NAMALWA (cell line): ENCODE data around the gene SLC3A2.
"Not testable (repeated sequence)": the region's sequence is repeated elsewhere in the genome, so short reads cannot be mapped to it uniquely, and the experiment has no call there.

Source experiments
- DNase-seq: peaks from one replicate; pipeline ENCODE4 v3.0.0-alpha.2; 2015; ENCODE audit warnings: low spot score

Gene SLC3A2

GRCh38 chr11:62852523-62853188 lies 28.0 kb upstream of the SLC3A2 start:
- DNase-seq = no peak

GRCh38 chr11:62853279-62853965 lies 27.3 kb upstream of the SLC3A2 start:
- DNase-seq = peak; percentile 43

- DNase-seq = no peak
Observed at GRCh38 chr11:62854013-62854824, 26.5 kb upstream of the SLC3A2 start.

DNA sequence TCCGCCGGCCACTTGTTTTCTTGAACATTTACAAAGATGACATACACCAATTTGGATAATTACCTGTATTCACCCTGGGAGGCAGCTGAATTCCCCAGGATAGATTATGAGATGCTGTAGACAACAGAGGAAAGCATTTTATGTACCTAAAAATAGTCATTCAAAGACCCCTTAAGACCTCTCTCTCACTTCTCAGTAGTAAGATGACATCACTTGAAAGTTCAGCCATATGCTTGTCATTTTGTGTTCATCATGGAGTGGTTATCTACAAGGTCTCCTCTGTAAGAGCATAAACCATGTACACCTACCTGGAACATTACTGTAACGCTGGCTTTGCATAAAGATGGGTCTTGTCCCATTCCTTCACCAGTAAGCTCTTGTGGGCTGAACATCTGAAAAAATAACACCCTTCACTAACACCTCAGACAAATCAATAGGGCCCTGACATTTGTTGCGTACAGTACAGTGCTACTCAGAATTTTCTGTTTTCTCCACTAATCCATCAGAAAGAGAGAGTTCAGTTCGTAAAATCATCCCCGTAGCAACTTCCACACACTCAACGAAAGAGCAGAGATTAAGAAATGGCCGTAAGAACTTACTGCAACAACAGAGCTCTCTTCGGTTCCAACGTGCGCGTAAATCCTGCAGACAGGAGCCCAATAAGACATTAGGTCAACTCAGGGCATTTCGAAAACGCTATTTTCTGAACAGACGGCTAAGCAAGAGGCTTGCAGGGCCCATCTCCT lies 25.7 kb upstream of the SLC3A2 start:
- peak; percentile 61 for DNase-seq

DNA sequence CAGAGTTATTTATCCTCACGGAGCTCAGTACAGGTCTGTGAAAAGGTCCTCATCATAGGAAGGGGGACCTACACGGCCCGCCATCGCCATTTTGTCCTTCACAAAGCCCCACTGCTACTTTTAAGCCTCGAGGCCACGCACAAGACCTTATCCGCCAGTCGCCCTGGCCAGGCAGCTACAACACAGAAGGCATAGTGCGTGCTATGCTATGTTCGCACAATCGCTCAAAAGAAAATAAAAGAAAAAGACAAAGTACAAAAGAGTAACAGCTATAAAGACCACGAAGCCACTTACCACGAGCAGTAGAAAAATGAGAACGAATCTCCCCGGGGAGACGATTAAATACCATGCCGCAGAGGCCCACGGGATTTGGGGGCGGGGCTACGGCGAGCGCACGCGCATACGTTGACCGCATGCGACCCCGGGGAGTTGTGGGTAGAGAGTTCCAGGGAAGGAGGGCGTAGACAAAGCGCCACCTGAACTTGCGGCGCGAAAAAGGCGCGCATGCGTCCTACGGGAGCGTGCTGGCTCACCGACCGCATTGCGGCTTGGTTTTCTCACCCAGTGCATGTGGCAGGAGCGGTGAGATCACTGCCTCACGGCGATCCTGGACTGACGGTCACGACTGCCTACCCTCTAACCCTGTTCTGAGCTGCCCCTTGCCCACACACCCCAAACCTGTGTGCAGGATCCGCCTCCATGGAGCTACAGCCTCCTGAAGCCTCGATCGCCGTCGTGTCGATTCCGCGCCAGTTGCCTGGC lies 24.9 kb upstream of the SLC3A2 start:
- peak; percentile 99 for DNase-seq

DNA sequence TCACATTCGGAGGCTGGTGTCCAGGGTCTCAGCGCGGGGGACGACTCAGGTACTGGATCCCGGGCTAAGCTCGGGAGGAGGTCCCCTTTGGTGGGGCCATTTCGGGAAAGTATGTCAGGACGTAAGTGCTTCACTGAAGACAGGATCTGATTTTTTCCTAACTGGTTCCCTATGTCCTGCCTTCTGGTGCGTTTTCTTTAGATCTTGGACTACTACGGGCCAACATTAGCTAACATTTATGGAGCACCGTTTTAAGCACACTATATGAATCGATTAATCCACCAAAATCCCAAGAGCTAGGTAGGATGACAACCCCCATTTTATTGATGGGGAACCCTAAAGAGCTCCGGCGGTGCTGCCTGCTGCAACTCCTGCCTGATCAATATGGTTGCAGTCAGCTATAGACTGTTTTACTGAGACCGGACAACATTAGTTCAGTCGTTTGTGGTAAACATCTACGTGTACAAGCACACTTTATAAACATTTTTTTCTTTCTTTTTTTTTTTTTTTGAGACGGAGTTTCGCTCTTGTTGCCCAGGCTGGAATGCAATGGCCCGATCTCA lies 24.3 kb upstream of the SLC3A2 start:
- peak; percentile 52 for DNase-seq

DNA sequence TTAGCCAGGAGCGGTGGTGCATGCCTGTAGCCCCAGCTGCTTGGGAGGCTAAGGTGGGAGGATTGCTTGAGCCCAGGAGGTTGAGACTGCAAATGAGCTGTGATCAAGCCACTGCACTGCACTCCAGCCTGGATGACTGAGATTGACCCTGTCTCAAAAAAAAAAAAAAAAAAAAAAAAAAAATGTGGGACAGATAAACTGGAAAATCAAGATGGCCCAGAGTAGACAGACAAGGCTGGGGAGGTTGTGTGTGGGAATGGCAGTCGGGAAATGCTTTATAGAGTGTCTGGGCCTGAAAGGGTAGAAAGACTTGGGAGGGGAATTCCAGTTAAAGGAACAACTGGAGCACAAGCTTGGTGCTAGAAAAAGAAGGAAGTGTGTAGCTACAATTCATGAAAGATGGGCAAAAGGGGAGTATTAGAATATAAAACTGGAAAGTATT lies 23.1 kb upstream of the SLC3A2 start:
- no peak for DNase-seq

DNA sequence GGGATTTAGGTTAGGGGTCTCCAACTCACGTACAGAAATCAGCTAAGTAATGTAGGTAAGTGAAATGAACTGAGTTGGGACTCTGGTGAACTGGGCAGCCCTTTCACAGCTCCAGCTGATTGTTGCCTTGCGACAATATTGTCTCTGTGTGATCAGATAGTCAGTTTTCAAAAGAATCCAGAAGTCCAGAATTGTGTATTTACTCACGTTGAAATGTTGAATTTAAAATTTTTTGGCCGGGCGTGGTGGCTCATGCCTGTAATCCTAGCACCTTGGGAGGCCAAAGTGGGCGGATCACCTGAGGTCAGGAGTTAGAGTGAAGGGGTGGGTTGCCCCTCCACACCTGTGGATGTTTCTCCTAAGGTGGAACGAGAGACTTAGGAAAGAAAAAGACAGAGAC lies 22.5 kb upstream of the SLC3A2 start:
- DNase-seq = no peak

DNA sequence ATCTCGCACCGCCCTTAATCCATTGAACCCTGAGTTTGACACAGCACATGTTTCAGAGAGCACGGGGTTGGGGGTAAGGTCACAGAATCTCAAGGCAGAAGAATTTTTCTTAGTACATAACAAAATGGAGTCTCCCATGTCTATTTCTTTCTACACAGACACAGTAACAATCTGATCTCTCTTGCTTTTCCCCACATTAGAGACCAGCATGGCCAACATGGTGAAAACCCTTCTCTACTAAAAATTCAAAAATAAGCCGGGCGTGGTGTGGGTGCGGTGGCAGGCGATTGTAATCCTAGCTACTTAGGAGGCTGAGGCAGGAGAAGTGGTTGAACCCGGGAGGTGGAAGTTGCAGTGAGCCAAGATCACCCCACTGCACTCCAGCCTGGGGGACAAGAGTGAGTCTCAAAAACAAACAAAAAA lies 21.4 kb upstream of the SLC3A2 start:
- not testable (repeated sequence) for DNase-seq

GRCh38 chr11:62860835-62861563 lies 19.7 kb upstream of the SLC3A2 start:
- DNase-seq = no peak

GRCh38 chr11:62861564-62862192 lies 19.0 kb upstream of the SLC3A2 start:
- DNase-seq = not testable (repeated sequence)

DNA sequence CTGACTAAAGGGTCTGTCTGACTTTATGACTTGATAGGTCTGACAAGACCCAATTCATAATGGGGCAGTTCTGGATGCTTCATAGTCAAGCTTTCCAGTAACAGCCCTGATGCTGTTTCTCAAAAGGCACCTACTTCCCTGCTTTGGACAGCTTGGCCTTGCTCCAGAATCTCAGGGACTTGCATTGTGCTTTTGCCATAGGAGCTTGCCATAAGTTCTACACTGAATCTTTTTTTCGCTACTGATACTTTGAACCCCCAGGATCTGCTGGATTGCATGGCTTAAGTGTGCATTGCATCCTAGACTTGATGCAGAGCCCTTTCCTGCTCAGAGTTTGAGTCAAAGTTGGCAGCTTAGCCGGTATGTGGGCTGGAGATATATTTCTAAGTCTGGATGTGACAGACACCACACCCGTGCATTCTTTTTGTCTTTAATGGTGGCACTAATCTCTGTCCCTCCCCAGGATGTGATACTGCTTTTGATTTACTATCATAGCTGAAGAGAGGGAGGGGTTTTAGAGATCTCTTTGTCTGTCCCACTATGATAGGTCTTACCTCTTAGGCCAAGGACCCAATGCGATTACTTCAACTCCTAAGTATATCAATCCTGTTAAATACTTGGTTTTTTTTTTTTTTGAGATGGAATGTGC lies 16.9 kb upstream of the SLC3A2 start:
- DNase-seq = no peak

DNA sequence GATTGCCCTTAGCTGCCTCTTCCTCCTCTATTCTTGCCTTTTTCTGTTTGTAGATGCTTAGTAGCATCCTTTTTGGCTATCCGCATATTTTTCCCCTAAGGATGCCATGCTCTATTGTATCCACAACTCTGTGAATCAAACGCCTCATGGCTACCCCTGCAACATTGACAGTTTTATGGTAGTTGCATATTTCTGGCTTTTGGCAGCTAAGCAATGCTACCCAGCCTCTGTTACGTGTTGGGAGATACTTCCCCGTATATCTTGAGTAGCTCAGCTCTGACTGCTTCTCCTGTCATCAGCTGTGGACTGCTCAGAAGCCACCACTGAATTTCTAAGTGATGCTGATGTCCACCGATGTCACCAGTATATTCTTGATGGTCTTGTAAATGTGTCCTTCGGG lies 15.1 kb upstream of the SLC3A2 start:
- no peak for DNase-seq

DNA sequence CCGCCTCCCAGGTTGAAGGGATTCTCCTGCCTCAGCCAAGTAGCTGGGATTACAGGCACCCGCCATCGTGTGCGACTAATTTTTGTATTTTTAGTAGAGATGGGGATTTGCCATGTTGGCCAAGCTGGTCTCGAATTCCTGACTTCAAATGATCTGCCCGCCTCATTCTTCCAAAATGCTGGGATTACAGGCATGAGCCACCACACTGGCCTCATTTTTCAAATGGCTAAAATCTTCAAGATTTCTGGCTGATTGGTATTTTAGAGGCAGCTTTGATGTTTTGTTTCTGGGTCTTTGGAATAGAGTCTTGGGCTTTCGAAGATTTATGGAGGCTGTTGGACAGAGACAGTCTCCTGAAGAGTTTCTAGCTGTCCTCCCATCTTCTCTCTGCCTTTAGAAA lies 5.8 kb upstream of the SLC3A2 start:
- no peak for DNase-seq

- no peak for DNase-seq
Observed at GRCh38 chr11:62875698-62876478, 4.8 kb upstream of the SLC3A2 start.

DNA sequence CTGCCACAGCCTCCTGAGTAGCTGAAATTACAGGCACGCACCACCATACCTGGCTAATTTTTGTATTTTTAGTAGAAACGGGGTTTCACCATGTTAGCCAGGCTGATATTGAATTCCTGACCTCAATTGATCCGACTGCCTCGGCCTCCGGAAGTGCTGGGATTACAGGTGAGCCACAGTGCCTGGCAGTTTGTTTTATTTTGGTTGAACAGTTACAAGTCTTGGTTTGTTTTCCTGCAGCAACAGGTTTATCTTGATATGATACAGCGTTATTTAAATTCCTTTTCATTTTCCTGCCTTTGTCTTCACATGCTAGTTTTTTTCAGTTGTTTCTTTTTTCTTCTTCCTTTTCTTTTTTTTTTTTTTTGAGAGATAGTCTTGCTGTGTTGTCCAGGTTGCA lies 4.0 kb upstream of the SLC3A2 start:
- DNase-seq = no peak

DNA sequence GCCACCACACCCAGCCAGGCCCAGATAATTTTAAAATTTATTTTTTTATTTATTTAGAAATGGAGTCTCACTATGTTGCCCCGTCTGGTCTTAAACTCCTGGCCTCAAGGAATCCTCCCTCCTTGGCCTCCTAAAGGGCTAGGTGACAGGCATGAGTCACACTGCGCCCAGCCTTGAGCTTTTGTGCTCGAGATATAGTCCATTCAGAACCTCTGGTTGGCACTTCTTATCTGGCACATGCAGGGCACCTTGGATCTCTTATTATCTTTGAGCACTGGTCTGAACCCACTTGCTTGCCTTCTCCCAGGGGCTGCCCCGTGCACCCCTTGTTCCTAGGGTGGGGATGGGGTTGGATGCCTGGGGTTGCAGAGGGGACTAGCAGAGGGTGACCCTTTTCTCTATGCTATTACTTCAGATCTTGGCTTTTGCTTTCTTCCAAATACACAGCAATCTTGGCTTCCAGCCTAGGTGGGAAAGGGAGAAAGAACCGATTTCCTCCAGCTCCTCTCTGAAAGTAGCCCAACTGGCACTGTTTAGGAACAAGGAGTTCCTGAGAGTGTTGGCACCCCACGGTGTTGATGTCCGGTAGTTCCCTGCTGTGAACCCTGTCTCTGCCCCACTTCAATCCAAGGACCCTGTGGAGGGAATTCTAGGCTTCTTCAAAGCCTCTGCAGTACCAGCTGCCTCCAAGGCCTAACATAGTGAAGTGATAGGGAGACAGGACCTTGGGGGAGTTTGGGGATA lies 1.3 kb upstream of the SLC3A2 start:
- DNase-seq = no peak
